Thoracic aorta (tissue), 2 donors: Measurements from ENCODE around the gene INO80C. TPM values are rescaled to one million over a fixed set of nuclear protein-coding genes. Genes with fewer than 3 reads are reported as not detected.

Source experiments
- ATAC-seq: fragments of 150-250 bp; one replicate; pipeline ENCODE4 v1.8.0; 2017; ENCODE audit warnings: low read depth; ENCODE audit not compliant: insufficient number of reproducible peaks, low FRiP score
- DNase-seq: peaks from one replicate; pipeline ENCODE4 v3.0.0-alpha.2; 2020; ENCODE audit warnings: low spot score
- H3K27ac ChIP-seq, 2 donors: fragments of 200-600 bp; sonication (generic); 1 replicate in 1 of 2; 2 replicates in 1 of 2; pipeline ENCODE4 v1.5.1; 2016; ENCODE audit warnings: mild to moderate bottlenecking in 2 of 2, moderate library complexity in 2 of 2
- H3K27me3 ChIP-seq: fragments of 200-600 bp; sonication (generic); replicated peaks from 2 replicates; pipeline ENCODE4 v1.6.0; 2016; ENCODE audit warnings: mild to moderate bottlenecking; ENCODE audit not compliant: insufficient read depth
- H3K36me3 ChIP-seq: fragments of 200-600 bp; sonication (generic); one replicate; pipeline ENCODE4 v1.5.1; 2016
- H3K4me1 ChIP-seq, 2 donors: fragments of 200-600 bp; sonication (generic); 1 replicate in 1 of 2; 2 replicates in 1 of 2; pipeline versions ENCODE4 v1.5.1 to v1.6.0; 2016; ENCODE audit warnings: low read depth in 2 of 2, mild to moderate bottlenecking in 1 of 2; ENCODE audit not compliant: control insufficient read depth in 1 of 2
- H3K4me3 ChIP-seq: fragments of 200-600 bp; sonication (generic); 2 replicates; pipeline ENCODE4 v1.5.1; 2016; ENCODE audit warnings: mild to moderate bottlenecking
- H3K9me3 ChIP-seq: fragments of 200-600 bp; sonication (generic); 2 replicates; pipeline ENCODE4 v1.5.1; 2016
- CTCF ChIP-seq: fragments of 200-600 bp; sonication (generic); IDR thresholded peaks from one replicate; pipeline ENCODE4 v1.5.1; 2019; ENCODE audit warnings: antibody characterized with exemption
- total RNA-seq, 2 donors: library from RNA; depleted of rRNA; stranded (reverse); fragments of >200 nt; gene quantifications; one replicate each; pipeline versions ENCODE4 v1.1.0 to v1.2.3, GENCODE V29; 2016

Gene INO80C
- total RNA-seq, 2 donors from 2014 or later = 3.0 to 7.3 TPM

GRCh38 chr18:35469725-35470124 is 28.0 kb downstream of the INO80C start:
- no peak for ATAC-seq
- Histone ChIP-seq H3K4me1 (peaks cover 8 to 23% of the 10 kb centered on the region in 2 donors), H3K27me3 (no peaks in the 10 kb centered on the region), H3K9me3 (no peaks in the 10 kb centered on the region), H3K36me3 (no peaks in the 10 kb centered on the region), H3K27ac (no peak overlapping the region), H3K4me3 (no peak overlapping the region)
- no peak for DNase-seq
- TF ChIP-seq CTCF = no peak

GRCh38 chr18:35468711-35469110 is 29.0 kb downstream of the INO80C start:
- H3K27ac ChIP-seq = peak overlapping the region; percentile 18 to 28
- no peaks in the 10 kb centered on the region for H3K27me3 ChIP-seq
- ATAC-seq = no peak
- no peaks in the 10 kb centered on the region for H3K9me3 ChIP-seq
- H3K4me3 ChIP-seq = no peak overlapping the region
- no peak for TF ChIP-seq CTCF
- no peak for DNase-seq
- peaks cover 8 to 23% of the 10 kb centered on the region in 2 donors for H3K4me1 ChIP-seq
- no peaks in the 10 kb centered on the region for H3K36me3 ChIP-seq

- Histone ChIP-seq H3K4me3 (no peak overlapping the region), H3K27me3 (no peaks in the 10 kb centered on the region), H3K27ac (no peak overlapping the region), H3K4me1 (peaks cover 8 to 25% of the 10 kb centered on the region in 2 donors), H3K9me3 (no peaks in the 10 kb centered on the region), H3K36me3 (no peaks in the 10 kb centered on the region)
- DNase-seq (no peak), ATAC-seq (no peak)
- TF ChIP-seq CTCF = no peak
Measured at GRCh38 chr18:35467624-35468016, 30.1 kb downstream of the INO80C start.

- ATAC-seq = no peak
- no peak for TF ChIP-seq CTCF
- H3K27ac ChIP-seq = no peak overlapping the region
Measured at GRCh38 chr18:35466815-35467623, 30.7 kb downstream of the INO80C start.

GRCh38 chr18:35466334-35466733 is 31.4 kb downstream of the INO80C start:
- Histone ChIP-seq H3K9me3 (no peaks in the 10 kb centered on the region), H3K4me1 (peaks cover 13 to 37% of the 10 kb centered on the region in 2 donors), H3K27ac (no peak overlapping the region), H3K4me3 (no peak overlapping the region), H3K36me3 (no peaks in the 10 kb centered on the region), H3K27me3 (no peaks in the 10 kb centered on the region)
- no peak for ATAC-seq
- TF ChIP-seq CTCF = no peak
- DNase-seq = no peak

More at GRCh38 chr18:35466815-35467623, 30.7 kb downstream of the INO80C start:
- Histone ChIP-seq H3K27me3 (no peaks in the 10 kb centered on the region), H3K4me1 (peaks cover 12 to 31% of the 10 kb centered on the region in 2 donors), H3K36me3 (no peaks in the 10 kb centered on the region), H3K4me3 (no peak overlapping the region), H3K9me3 (no peaks in the 10 kb centered on the region)
- no peak for DNase-seq
